Neuron (in vitro differentiated cells): Measurements from ENCODE around the gene APOF.
"Not testable (repeated sequence)": the region's sequence is repeated elsewhere in the genome, so short reads cannot be mapped to it uniquely, and the experiment has no call there.

Source experiments
- H2AFZ ChIP-seq: one replicate; pipeline ENCODE4 v1.6.1; 2013; ENCODE audit warnings: low read depth, mild to moderate bottlenecking, inconsistent platforms, low read length, moderate library complexity
- H3K27me3 ChIP-seq: one replicate; pipeline ENCODE4 v1.6.1; 2013; ENCODE audit warnings: low read length; ENCODE audit not compliant: insufficient read depth
- H3K36me3 ChIP-seq: one replicate; pipeline ENCODE4 v1.6.1; 2013; ENCODE audit warnings: low read length; ENCODE audit not compliant: insufficient read depth
- H3K4me1 ChIP-seq: one replicate; pipeline ENCODE4 v1.6.1; 2013; ENCODE audit warnings: low read length; ENCODE audit not compliant: insufficient read depth
- H3K4me3 ChIP-seq: 2 replicates; pipeline ENCODE4 v1.5.1; 2013; ENCODE audit warnings: mild to moderate bottlenecking, low read length, moderate library complexity
- H3K9me3 ChIP-seq: one replicate; pipeline ENCODE4 v1.6.1; 2013; ENCODE audit warnings: low read length

APOF gene, protein sequence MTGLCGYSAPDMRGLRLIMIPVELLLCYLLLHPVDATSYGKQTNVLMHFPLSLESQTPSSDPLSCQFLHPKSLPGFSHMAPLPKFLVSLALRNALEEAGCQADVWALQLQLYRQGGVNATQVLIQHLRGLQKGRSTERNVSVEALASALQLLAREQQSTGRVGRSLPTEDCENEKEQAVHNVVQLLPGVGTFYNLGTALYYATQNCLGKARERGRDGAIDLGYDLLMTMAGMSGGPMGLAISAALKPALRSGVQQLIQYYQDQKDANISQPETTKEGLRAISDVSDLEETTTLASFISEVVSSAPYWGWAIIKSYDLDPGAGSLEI

DNA sequence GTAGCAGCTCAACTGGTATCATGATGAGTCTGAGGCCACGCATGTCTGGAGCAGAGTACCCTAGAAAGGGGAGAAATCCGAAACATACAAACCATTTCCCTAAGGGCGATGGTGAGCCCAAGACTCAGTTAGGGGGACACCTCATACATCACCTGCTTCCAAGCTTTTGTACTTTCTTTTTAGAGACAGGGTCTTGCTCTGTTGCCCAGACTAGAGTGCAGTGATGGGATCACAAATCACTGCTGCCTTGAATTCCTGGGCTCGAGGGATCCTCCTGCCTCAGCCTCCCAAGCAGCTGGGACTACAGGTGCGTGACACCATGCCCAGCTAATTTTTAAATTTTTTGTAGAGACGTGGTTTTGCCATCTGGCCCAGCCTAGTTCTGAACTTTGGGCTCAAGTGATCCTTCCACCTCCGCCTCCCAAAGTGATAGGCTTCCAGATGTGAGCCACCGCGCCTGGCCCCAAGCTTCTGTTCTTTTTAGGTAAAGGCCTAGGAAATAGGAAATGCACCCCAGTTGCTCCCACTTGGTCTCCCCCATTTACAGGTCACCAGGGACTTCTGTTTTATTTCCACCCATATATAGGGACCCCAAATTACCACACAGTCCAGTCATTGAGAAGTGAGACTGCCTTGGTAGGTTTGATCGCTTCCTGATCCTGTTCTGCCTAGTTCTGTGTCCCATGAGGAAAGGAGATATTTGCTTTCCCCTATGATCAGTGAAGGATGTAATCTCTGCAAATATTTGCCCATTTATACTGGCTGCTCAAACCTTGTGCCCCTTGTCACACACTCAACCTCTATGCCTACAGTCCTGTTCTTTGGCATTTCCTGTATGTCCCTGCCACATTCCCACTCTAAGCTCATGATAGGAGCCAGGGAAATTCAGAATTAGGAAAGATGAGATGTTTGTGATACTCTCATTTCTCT is at the start of gene APOF:
APOF (minus strand) TSS at position 728 of the 930 bp plus-strand sequence; CDS start at position 616, 112 bp downstream.
- peaks cover 15% of the 10 kb centered on the region for H3K4me1 ChIP-seq
- H3K9me3 ChIP-seq: no peaks in the 10 kb centered on the region
- no peaks in the 10 kb centered on the region for H3K27me3 ChIP-seq
- H2AFZ ChIP-seq: no peak within 1 kb of the TSS
- H3K4me3 ChIP-seq: no peak within 1 kb of the TSS
- H3K36me3 ChIP-seq: no peaks in the 10 kb centered on the region

DNA sequence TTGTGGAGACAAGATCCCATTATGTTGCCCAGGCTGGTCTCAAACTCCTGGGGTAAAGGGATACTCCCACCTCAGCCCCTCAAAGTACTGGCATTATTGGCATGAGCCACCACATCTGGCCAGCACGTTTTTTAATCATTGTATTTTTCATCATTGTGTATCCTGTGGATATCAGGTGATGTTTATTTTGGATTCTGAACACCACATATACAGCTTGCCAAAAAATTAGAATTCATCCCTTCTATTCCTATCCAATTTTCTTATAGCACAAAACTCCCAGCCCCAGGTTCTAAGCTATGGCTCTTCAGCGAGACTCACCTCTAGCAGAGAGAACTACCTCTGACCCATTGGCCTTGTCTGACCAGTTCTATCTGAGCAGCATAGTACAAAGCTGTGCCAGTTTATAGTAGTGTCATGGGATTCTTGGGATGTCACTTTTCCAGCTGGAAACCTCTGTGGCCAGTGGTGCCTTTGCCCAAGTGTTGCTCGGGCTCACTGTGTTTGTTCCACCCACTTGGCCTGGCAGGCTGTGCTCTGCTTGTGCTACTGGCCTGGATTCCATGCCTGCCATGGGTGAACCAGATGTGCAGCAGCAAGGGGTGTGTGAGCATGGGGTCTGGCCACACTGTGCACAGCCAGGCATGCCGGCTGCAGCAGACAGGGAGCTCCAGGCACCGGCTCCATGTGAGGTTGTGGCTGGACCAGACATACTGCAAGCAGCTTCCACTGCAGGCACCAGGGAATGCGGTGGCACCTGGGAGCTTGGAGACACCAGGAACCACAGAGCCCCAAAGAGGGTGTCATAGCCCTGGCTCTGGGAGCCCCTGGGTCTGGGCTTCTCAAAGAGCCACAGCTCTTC is 49.4 kb upstream of the APOF start:
- no peaks in the 10 kb centered on the region for H3K4me1 ChIP-seq
- no peaks in the 10 kb centered on the region for H3K27me3 ChIP-seq
- no peak overlapping the region for H2AFZ ChIP-seq
- peaks cover 23% of the 10 kb centered on the region for H3K36me3 ChIP-seq
- H3K4me3 ChIP-seq: no peak overlapping the region
- no peaks in the 10 kb centered on the region for H3K9me3 ChIP-seq

DNA sequence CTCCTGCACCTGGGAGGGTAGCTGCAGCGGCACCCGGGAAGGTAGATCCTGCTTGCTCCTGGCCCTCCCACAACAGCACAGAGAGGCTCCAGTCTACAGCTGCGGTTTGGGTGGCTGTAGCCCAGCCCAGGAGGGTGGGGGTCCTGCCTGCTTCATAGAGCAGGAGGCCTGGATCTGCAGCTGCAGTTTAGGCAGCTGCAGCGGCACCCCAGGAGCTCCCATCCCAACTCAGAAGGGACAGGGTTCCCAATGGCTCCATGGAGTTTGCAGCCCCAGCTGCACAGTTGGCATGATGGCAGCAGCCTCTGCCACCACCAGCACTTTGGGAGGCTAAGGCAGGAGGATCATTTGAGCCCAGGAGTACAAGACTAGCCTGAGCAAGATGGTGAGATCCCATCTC is 48.1 kb upstream of the APOF start:
- no peaks in the 10 kb centered on the region for H3K9me3 ChIP-seq
- no peak overlapping the region for H3K4me3 ChIP-seq
- no peaks in the 10 kb centered on the region for H3K4me1 ChIP-seq
- peaks cover 14% of the 10 kb centered on the region for H3K36me3 ChIP-seq
- H3K27me3 ChIP-seq: no peaks in the 10 kb centered on the region
- no peak overlapping the region for H2AFZ ChIP-seq

DNA sequence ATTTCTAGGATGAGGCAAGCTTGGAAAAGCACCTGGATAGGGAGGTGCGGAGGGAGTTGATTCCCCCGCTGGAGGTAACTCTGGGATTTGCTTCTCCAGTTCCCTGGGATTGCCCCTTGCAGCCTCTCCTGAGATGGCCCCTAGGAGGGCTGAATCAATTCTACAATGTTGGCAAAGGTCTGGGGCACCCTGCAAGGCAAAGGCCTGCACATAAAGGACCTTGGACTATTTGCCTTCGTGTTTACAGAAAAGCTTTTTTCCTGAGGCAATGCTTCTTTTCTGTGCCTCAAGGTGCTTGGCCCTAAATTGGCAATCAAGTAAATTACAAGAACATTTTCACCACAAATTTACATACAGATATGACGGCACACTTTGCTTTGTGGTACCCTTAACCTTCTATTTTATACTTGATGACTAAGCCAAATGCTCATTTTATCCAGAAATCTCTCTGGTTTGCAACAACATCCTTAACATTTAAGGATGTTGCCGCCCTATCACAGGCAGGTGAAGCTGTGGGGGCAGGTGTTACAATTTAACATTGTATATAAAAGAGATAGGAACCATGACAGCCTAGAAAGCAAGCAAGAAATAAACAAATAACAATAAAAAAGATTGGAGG is 46.3 kb upstream of the APOF start:
- Histone ChIP-seq H3K27me3 (no peaks in the 10 kb centered on the region), H3K4me1 (peaks cover 7% of the 10 kb centered on the region), H2AFZ (no peak overlapping the region), H3K9me3 (no peaks in the 10 kb centered on the region), H3K36me3 (peaks cover 8% of the 10 kb centered on the region), H3K4me3 (no peak overlapping the region)

DNA sequence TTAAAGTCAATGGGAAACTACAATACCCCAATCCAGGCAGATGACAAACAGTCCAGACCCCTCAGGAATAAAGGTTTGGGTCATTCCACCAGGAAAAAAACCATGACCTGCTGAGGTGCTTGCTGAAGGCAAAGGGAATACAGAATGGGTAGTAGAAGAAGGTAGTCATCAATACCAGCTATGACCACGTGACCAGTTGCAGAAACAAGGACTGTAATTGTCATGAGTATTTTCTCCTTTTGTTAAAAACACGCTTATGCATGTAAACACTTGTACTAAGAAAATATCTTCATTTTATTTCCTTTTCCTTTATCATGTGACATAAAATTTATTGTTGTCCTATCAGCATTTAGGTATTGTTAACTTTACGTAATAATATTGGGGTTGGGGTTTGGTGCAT is 41.6 kb upstream of the APOF start:
- not testable (repeated sequence) for H3K4me1 ChIP-seq, H3K36me3 ChIP-seq, H2AFZ ChIP-seq, H3K27me3 ChIP-seq, H3K4me3 ChIP-seq, H3K9me3 ChIP-seq

DNA sequence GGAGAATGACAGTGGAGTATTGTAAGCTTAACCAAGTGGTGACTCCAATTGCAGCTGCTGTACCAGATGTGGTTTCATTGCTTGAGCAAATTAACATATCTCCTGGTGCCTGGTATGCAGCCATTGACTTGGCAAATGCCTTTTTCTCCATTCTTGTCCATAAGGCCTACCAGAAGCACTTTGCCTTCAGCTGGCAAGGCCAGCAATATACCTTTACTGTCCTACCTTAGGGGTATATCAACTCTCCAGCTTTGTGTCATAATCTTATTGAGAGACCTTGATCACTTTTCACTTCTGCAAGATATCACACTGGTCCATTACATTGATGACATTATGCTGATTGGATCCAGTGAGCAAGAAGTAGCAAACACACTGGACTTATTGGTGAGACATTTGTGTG is 39.0 kb upstream of the APOF start:
- H3K4me1 ChIP-seq, H3K9me3 ChIP-seq, H3K36me3 ChIP-seq, H2AFZ ChIP-seq, H3K27me3 ChIP-seq, H3K4me3 ChIP-seq: not testable (repeated sequence)

DNA sequence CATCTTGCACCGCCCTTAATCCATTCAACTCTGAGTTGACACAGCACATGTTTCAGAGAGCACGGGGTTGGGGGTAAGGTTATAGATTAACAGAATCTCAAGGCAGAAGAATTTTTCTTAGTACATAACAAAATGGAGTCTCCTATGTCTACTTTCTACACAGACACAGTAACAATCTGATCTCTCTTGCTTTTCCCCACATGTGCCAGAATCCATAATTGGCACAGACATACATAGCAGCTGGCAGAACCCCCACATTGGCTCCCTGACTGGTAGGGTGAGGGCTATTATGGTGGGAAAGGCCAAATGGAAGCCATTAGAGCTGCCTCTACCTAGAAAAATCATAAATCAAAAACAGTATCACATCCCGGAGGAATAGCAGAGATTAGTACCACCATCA is 38.5 kb upstream of the APOF start:
- not testable (repeated sequence) for H3K4me1 ChIP-seq, H3K36me3 ChIP-seq, H3K9me3 ChIP-seq, H3K27me3 ChIP-seq, H3K4me3 ChIP-seq, H2AFZ ChIP-seq

DNA sequence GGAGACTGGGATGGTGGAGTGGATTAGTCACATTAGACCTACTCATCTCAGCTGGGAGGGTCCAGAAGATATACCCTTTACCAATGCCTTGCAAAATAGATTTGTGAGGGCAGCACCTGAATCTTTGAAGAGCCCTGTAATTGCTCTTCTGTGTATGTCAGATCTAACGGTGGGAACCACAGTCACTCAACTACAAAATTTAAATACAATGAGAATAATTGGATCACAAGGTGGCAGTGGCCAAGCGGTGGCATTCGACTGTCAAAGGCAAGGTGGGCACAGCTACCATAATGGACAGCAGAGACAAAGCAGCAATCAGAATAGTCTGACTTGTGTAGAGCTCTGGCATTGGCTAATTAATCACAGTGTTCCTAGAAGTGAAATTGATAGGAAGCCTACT is 36.8 kb upstream of the APOF start:
- H3K36me3 ChIP-seq, H3K4me3 ChIP-seq, H3K27me3 ChIP-seq, H2AFZ ChIP-seq, H3K4me1 ChIP-seq, H3K9me3 ChIP-seq: not testable (repeated sequence)

DNA sequence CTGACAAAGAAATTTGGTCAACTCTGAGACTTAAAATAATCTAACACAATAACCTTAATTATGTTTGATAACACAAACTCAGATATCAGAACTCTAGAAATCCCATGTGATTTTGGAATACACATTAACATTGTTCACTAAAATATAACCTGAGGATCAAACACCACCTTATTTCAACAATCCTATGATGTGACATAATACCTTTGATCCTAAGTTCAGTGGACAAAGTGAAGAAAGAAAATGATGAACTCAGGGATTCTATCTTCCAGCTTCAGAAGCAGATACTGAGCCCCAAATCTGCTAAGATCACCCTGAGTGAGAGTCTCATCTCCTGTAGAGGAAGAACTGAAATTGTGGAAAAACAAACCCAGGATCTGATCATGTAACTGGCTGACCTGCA is 35.7 kb upstream of the APOF start:
- H3K27me3 ChIP-seq: no peaks in the 10 kb centered on the region
- no peaks in the 10 kb centered on the region for H3K4me1 ChIP-seq
- peaks cover 2% of the 10 kb centered on the region for H3K9me3 ChIP-seq
- no peaks in the 10 kb centered on the region for H3K36me3 ChIP-seq
- H3K4me3 ChIP-seq: no peak overlapping the region
- H2AFZ ChIP-seq: no peak overlapping the region

DNA sequence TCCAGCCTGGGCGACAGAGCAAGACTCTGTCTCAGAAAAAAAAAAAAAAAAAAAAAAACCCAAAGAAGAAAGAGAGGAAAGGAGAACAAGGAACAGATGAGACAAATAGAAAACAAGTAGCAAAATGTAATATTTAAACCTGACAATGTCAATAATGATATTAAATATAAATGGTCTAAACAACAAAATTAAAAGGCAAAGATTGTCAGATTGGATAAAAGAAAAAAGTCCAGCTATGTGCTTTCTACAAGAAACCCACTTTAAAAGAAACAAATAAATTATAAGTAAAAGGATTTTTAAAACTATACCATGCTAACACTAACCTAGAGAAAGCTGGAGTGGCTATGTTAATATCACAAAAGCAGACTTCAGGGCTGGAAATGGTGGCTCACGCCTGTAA is 29.7 kb upstream of the APOF start:
- Histone ChIP-seq H3K9me3 (no peaks in the 10 kb centered on the region), H3K27me3 (peaks cover 2% of the 10 kb centered on the region), H3K4me1 (peaks cover 2% of the 10 kb centered on the region), H3K4me3 (no peak overlapping the region), H2AFZ (no peak overlapping the region), H3K36me3 (no peaks in the 10 kb centered on the region)

DNA sequence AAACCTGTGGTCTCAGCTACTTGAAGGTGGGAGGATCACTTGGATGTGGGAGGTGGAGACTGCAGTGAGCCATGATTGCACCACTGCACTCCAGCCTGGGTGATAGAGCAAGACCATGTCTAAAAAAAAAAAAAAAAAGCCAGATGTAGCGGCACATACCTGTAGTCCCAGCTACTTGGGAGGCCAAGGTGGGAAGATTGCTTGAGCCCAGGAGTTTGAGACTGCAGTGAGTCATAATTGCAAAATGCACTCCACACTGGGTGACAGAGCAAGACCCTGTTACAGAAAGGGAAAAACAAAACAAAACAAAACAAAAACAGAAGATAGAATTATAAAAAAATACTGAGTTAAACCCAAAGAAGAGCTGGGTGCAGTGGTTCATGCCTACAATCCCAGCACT is 29.1 kb upstream of the APOF start:
- Histone ChIP-seq H3K9me3 (no peaks in the 10 kb centered on the region), H3K36me3 (no peaks in the 10 kb centered on the region), H2AFZ (no peak overlapping the region), H3K4me1 (peaks cover 4% of the 10 kb centered on the region), H3K4me3 (no peak overlapping the region), H3K27me3 (peaks cover 2% of the 10 kb centered on the region)

DNA sequence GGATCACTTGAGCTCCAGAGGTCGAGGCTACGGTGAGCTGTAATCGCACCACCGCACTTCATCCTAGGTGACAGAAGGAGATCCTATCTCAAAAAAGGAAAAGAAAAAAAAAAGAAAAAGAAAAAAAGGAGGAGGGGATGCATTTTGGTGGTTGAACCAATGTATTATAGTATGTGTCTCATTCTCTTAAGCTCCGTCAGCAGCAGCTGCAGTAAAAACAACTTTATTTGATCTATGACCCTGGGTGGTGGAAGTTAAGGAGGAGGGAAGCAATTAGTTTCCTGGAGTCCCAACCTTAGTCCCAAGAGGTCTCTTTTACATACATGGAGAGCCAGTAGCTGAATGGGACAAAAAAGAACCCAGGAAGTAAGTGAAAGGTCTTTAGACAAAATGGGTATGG is 26.8 kb upstream of the APOF start:
- Histone ChIP-seq H3K4me1 (peaks cover 4% of the 10 kb centered on the region), H3K36me3 (no peaks in the 10 kb centered on the region), H3K27me3 (peaks cover 2% of the 10 kb centered on the region), H2AFZ (no peak overlapping the region), H3K9me3 (no peaks in the 10 kb centered on the region), H3K4me3 (no peak overlapping the region)
